Left lung (tissue), 10 donors: Measurements from ENCODE around the gene KCNT1. TPM values are rescaled to one million over a fixed set of nuclear protein-coding genes. Genes with fewer than 3 reads are reported as not detected.

Experiments used
- ATAC-seq: fragments of 200-7000 bp; cut with Tn5 transposase; one replicate; pipeline ENCODE4 v1.9.1; 2020; ENCODE audit warnings: moderate library complexity
- DNase-seq, 4 donors: peaks; one replicate each; pipeline ENCODE4 v3.0.0-alpha.2; 2013 to 2020
- H3K27ac ChIP-seq, 2 donors: fragments of 200-600 bp; sonication (generic) in 1 of 2; one replicate each; pipeline versions ENCODE4 v1.5.0 to v1.8.0; 2020 to 2021
- H3K27me3 ChIP-seq, 2 donors: fragments of 200-600 bp; sonication (generic) in 1 of 2; one replicate each; pipeline versions ENCODE4 v1.5.0 to v1.8.0; 2020 to 2021
- H3K36me3 ChIP-seq, 2 donors: fragments of 200-600 bp; sonication (generic) in 1 of 2; one replicate each; pipeline versions ENCODE4 v1.5.0 to v1.8.0; 2020 to 2021
- H3K4me1 ChIP-seq, 2 donors: fragments of 200-600 bp; one replicate each; pipeline ENCODE4 v1.8.0; 2021
- H3K4me3 ChIP-seq, 2 donors: fragments of 200-600 bp; sonication (generic) in 1 of 2; one replicate each; pipeline versions ENCODE4 v1.5.0 to v1.8.0; 2020 to 2021; ENCODE audit warnings: mild to moderate bottlenecking in 1 of 2
- H3K9me3 ChIP-seq, 2 donors: fragments of 200-600 bp; sonication (generic) in 1 of 2; one replicate each; pipeline versions ENCODE4 v1.5.0 to v1.8.0; 2020 to 2021
- CTCF ChIP-seq, 2 donors: fragments of 200-600 bp; sonication (generic) in 1 of 2; IDR thresholded peaks; one replicate each; pipeline versions ENCODE4 v1.5.0 to v1.8.0; 2021; ENCODE audit warnings: antibody characterized with exemption in 2 of 2
- intact Hi-C, 2 donors: fragments of 100-400 bp; cut with DNase I; formaldehyde crosslinking; loops; one replicate each; pipeline versions ENCODE4 v1.11.2 to v1.14.2; 2022
- polyA plus RNA-seq, 6 donors: library from polyadenylated mRNA; unstranded; fragments of 120-200 nt; gene quantifications; one replicate each; pipeline ENCODE4 v1.2.1, GENCODE V29; 2013; ENCODE audit not compliant: insufficient read length in 6 of 6
- total RNA-seq, 2 donors: library from RNA; stranded (reverse); fragmentation: NEBNext Ultra II Directional; extraction: Animal tissue kit (Norgen Biotek cat#: 25700); gene quantifications; one replicate each; pipeline ENCODE4 v1.2.1, GENCODE V29; 2021
- donor health status: DM: no; HTN: yes; CAD: no.
- donor health status: DM: no; HTN: no; CAD: no.

Gene KCNT1
- total and polyA plus RNA-seq, 8 donors = 0.26 to 0.89 (median 0.41) TPM

GRCh38 chr9:135724186-135724787 is 22.3 kb downstream of the KCNT1 start:
- Histone ChIP-seq H3K4me3 (no peak overlapping the region), H3K36me3 (no peaks in the 10 kb centered on the region), H3K27ac (no peak overlapping the region), H3K27me3 (peaks cover 0 to 90% of the 10 kb centered on the region in 2 donors), H3K4me1 (no peaks in the 10 kb centered on the region), H3K9me3 (no peaks in the 10 kb centered on the region)
- DNase-seq = no peak
- ATAC-seq = no peak
- intact Hi-C loops = no loop called here
- TF ChIP-seq CTCF (IDR thresholded peaks at IDR 0.05) = no peak

GRCh38 chr9:135726138-135726853 is 24.3 kb downstream of the KCNT1 start:
- H3K4me1 ChIP-seq = no peaks in the 10 kb centered on the region
- H3K27me3 ChIP-seq = peaks cover 0 to 76% of the 10 kb centered on the region in 2 donors
- ATAC-seq = no peak
- H3K4me3 ChIP-seq = no peak overlapping the region
- intact Hi-C loops = no loop called here
- no peak for DNase-seq
- no peak overlapping the region for H3K27ac ChIP-seq
- no peaks in the 10 kb centered on the region for H3K36me3 ChIP-seq
- TF ChIP-seq CTCF (IDR thresholded peaks at IDR 0.05) = no peak
- peaks cover 0 to 4% of the 10 kb centered on the region in 2 donors for H3K9me3 ChIP-seq

- H3K27me3 ChIP-seq = peaks cover 0 to 65% of the 10 kb centered on the region in 2 donors
- H3K27ac ChIP-seq = no peak overlapping the region
- DNase-seq (no peak), ATAC-seq (no peak)
- H3K36me3 ChIP-seq = no peaks in the 10 kb centered on the region
- intact Hi-C loops = no loop called here
- H3K4me1 ChIP-seq = no peaks in the 10 kb centered on the region
- no peak overlapping the region for H3K4me3 ChIP-seq
- no peak for TF ChIP-seq CTCF (IDR thresholded peaks at IDR 0.05)
- H3K9me3 ChIP-seq = peaks cover 0 to 8% of the 10 kb centered on the region in 2 donors
Observed at GRCh38 chr9:135727257-135727875, 25.4 kb downstream of the KCNT1 start.

GRCh38 chr9:135728436-135729110 is 26.6 kb downstream of the KCNT1 start:
- Histone ChIP-seq H3K27ac (no peak overlapping the region), H3K4me3 (no peak overlapping the region), H3K27me3 (peaks cover 0 to 54% of the 10 kb centered on the region in 2 donors), H3K4me1 (no peaks in the 10 kb centered on the region), H3K36me3 (no peaks in the 10 kb centered on the region), H3K9me3 (peaks cover 0 to 8% of the 10 kb centered on the region in 2 donors)
- DNase-seq (no peak), ATAC-seq (no peak)
- intact Hi-C loops = no loop called here
- no peak for TF ChIP-seq CTCF (IDR thresholded peaks at IDR 0.05)

- DNase-seq (no peak), ATAC-seq (no peak)
- peaks cover 0 to 8% of the 10 kb centered on the region in 2 donors for H3K9me3 ChIP-seq
- peaks cover 0 to 52% of the 10 kb centered on the region in 2 donors for H3K27me3 ChIP-seq
- no peak overlapping the region for H3K27ac ChIP-seq
- TF ChIP-seq CTCF (IDR thresholded peaks at IDR 0.05) = no peak
- no peaks in the 10 kb centered on the region for H3K36me3 ChIP-seq
- no peaks in the 10 kb centered on the region for H3K4me1 ChIP-seq
- intact Hi-C loops = no loop called here
- no peak overlapping the region for H3K4me3 ChIP-seq
Observed at GRCh38 chr9:135729480-135729879, 27.5 kb downstream of the KCNT1 start.
